NB4 (cell line): Measurements from ENCODE around the gene HHIPL1.

Experiments used
- MAX ChIP-seq: IDR thresholded peaks from 2 replicates; pipeline ENCODE4 v1.6.1; 2011; ENCODE audit warnings: low read depth, low read length
- TF ChIP-seq, protein P1 (sequence below): IDR thresholded peaks from one replicate; pipeline ENCODE4 v1.5.1; 2012; ENCODE audit warnings: low read depth, low read length

GRCh38 chr14:99674064-99674650 is 29.2 kb downstream of the HHIPL1 start:
- TF ChIP-seq, protein P1, sequence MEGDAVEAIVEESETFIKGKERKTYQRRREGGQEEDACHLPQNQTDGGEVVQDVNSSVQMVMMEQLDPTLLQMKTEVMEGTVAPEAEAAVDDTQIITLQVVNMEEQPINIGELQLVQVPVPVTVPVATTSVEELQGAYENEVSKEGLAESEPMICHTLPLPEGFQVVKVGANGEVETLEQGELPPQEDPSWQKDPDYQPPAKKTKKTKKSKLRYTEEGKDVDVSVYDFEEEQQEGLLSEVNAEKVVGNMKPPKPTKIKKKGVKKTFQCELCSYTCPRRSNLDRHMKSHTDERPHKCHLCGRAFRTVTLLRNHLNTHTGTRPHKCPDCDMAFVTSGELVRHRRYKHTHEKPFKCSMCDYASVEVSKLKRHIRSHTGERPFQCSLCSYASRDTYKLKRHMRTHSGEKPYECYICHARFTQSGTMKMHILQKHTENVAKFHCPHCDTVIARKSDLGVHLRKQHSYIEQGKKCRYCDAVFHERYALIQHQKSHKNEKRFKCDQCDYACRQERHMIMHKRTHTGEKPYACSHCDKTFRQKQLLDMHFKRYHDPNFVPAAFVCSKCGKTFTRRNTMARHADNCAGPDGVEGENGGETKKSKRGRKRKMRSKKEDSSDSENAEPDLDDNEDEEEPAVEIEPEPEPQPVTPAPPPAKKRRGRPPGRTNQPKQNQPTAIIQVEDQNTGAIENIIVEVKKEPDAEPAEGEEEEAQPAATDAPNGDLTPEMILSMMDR, result no peak
- no peak for TF ChIP-seq MAX
